Measurements from ENCODE around the gene C11orf54.

Gene C11orf54

DNA sequence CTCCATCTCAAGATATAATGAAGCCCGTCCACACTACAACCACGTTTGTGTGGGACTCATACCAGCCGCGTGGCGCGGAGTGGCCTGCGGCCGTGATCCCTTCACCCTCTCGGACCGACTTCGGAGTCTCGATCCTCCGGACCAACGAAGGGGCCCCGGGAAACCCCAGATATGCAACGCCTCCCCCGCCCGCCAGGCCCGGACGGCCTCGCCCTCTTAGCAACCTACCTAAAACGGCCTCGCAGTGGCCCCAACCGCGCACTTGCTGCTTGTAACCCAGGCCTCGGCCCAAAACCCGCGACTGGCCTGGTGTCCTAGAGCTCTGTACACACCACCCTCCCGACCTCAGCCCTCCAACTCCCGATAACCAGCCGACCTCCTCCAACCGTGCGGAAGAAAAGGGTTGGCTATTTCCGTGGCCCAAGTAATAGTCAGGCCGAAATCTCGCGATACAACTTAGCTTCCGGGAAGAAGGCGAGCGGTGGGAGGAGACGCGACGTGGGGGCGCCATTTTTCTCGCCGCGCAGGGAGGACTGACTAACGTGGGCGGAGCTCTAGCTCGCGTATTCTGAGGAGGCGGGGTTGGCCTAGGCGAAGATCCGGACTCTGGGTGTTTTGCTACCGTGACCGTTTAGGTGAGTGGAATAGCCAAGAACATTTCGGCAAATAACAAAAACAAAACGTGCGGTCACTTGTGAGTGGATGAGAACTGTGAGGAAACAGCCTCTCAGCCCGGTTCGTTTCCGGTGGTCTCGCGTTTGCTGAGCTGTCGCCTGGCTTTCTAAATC is at the start of gene C11orf54, which contains the start of gene TAF1D:
Gene C11orf54, plus strand, starts transcription at position 579 of the 788 bp plus-strand sequence. CDS start 5,722 bp downstream, outside the sequence.
Gene TAF1D, minus strand, starts transcription at position 402 of the 788 bp plus-strand sequence. CDS start 2,191 bp downstream, outside the sequence.
- DNase-seq: peak; percentile 92

DNA sequence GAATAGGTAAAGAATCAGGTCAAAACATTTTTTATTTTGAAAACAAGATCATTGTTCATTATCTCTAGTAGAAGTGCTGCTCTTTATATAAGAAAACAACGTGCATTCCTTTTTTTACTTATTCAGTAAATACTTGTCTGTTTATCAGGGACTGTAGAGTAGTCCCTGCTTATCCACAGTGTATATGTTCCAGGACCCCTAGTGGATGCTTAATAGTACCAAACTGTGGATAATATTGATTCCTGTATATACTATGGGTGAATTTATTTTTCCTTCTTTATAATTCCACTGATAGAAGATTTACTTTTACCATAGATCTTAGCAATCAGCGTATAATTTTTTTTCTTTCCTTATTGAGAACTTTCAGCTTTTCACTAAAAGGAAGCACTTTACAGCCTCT is 47.4 kb upstream of the C11orf54 start:
- no peak for DNase-seq

DNA sequence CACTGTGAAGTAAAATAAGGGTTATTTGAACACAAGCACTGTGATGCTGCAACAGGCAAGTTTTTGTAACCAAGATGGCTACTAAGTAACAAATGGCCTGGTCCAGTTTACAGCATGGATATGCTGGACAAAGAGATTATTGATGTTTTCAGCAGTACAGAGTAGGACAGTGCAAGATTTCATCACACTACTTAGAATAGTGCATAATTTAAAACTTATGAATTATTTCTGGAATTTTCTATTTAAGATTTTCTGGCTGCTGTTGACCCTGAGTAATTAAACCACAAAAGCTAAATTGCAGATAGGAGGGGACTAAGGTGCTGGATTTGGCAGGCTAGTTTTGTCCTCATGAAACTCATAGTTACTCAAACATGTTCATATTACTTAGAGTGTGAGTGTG is 46.9 kb upstream of the C11orf54 start:
- no peak for DNase-seq

DNA sequence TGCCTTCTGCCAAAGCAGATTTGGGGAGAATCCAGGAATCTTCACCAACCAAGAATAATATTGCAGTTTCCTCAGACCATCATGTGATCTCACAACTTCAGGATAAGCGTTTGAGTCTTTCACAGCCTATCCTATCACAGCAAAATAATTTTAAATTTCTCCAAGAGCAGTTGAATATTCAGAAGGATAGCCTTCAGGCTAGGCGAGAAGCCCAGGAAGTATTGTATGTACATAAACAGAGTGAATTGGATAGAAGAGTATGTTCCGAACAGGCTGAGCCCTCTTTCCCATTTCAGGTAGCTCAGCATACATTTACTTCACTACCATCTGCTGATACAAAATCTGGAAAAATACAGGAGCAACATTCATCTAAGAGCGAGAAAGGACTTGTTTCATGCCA is 43.9 kb upstream of the C11orf54 start:
- no peak for DNase-seq

DNA sequence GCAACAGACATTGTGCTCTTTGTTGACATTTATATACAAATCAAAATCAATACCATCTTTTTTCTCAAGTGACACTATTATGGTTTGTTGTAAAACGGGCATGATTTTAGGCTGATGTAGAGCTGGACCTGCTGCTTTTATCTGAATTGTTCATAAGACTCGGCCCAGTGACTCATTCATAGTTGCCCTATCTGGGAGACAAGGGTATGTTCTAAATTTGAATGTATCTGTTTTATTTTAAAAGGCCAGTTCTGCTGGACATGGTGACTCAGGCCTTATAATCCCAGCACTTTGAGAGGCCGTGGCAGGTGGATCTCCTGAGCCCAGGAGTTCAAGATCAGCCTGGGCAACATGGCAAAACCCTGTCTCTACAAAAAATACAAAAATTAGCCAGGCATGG is 40.6 kb upstream of the C11orf54 start:
- DNase-seq: no peak

DNA sequence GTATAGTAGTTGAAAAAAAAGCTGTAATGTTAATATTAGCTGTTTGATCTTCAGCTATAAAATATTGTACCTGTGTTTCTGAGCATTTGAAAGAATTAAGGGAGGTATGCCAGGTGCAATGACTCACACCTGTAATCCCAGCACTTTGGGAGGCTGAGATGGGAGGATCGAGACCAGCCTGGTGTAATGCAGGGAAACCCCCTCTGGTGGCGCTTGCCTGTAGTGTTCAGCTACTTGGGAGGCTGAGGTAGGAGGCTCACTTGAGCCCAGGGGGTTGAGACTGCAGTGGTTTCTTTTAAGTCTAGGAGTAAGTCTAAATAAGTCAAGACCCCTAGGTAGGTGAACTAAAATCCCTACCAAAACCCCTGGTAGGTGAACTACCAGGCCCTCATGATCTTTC is 37.2 kb upstream of the C11orf54 start:
- DNase-seq: no peak

DNA sequence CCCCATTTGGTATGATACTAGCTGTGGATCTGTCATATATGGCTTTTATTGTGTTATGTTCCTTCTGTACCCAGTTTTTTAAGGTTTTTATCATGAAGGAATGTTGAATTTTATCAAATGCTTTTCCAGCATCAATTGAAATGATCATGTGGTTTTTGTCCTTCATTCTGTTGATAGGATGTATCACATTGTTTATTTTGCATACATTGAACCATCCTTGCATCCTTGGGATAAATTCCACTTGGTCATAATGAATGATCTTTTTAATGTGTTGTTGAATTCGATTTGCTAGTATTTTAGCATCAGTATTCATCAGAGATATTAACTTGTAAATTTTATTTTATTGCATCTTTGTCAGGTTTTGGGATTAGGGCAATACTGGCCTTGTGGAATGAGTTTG is 31.2 kb upstream of the C11orf54 start:
- DNase-seq: no peak

DNA sequence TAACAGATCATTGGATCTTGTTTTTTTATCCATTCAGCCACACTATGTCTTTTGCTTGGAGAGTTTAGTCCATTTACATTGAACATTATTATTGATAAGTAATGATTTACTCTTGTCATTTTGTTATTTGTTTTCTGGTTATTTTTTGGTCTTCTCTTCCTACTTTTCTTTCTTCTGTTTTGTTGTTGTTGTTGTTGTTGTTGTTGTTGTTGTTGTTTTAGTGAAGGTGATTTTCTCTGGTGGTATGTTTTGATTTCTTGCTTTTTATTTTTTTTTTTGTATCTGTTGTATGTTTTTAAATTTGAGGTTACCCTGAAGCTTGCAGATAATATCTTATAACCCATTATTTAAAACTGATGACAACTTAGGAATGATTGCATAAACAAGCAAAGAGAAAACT is 28.8 kb upstream of the C11orf54 start:
- DNase-seq: no peak

DNA sequence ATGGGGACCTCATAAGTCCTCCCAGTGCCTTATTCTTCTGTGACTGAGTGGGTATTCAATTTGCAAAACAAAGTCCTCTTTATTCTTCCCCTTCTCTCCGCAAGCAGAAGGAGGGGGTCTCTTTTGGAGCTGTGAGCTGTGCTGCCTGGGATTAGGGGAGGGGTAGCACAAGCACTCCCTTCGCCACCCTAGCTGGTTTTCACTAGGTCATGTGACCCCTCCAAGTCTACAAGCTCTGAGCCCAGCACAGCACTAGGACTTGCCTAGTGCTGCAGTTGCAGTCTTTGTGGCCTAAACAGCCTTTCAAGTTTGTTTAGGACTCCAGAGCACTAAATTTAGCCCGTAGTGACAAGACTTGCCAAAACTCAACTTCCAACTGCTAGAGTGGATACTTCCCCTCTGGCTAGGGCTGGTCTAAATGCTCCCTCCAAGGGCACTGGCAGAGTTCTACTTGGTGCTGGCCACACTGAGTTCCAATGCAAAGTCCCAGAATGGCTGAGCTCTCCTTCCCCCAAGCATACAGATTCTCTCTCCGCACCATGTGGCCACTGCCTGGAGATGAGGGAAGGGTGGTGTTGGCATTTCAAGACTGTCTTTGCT is 25.6 kb upstream of the C11orf54 start:
- no peak for DNase-seq

DNA sequence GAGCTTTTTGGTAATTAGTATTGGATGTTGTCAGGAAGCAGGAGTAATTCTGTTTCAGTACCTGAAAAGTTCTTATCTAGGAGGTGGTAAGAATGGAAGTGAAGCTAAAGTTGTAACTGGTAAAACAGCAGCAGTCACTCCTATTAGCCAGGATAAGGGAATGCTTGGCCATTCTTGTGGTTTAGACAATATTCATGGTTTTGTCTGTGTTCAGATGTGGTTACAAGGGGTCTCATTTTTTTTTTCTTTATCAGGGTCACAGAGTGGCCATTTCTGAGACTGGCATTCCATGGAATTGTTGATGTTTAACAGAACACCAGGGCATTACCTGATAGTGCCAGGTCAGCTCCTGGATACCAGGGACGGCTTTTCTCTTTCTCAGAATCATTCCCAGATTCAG is 24.0 kb upstream of the C11orf54 start:
- DNase-seq: no peak

DNA sequence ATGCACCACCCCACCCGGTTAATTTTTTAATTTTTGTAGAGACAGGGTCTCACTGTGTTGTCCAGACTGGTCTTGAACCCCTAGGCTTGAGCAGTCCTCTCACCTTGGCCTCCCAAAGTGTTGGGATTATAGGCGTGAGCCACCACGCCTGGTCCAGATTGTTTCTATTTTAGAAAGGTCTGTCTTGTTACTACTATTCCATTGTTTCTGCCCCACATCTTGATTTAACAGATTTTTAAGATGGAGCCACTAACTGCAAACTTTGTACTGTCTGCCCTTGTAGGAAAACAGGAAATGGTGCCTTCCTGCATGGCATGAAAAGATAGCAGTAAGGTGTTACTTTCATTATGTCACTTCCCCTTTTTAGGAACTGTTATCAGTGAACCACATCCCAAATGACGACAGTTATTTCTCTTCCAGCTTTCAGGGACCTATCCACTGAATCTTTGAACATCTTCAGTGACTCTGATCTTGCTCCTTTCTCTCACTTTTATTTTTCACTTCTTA is 23.4 kb upstream of the C11orf54 start:
- no peak for DNase-seq

DNA sequence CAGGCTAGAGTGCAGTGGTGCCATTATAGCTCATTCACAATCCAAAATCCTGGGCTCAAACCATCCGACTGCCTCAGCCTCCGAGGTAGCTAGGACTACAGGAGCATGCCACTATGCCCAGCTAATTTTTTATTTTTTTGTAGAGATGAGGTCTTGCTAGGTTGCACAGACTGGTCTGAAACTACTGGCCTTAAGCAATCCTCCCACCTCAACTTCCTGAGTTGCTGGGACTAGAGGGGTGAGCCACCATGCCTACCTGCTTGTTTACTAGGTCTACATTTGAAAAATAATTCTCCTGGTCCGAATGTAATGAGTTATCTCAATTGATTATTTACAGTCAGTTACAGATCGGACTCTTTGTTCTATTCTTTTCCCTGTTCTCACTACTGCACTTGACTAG is 22.2 kb upstream of the C11orf54 start:
- DNase-seq: no peak

DNA sequence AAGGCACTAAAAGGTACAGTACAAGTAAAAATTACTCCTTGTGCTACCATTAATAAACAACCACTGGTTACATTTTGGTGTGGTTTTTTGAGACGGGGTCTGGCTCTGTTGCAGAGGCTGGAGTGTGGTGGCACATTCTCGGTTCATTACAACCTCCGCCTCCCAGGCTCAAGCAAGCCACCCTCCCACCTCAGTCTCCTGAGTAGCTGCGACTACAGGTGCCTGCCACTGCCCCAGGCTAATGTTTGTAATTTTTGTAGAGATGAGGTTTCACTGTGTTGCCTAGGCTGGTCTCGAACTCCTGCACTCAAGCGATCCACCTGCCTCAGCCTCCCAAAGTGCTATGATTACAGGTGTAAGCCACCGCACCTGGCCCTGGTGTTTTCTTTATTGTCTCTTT is 20.9 kb upstream of the C11orf54 start:
- no peak for DNase-seq

DNA sequence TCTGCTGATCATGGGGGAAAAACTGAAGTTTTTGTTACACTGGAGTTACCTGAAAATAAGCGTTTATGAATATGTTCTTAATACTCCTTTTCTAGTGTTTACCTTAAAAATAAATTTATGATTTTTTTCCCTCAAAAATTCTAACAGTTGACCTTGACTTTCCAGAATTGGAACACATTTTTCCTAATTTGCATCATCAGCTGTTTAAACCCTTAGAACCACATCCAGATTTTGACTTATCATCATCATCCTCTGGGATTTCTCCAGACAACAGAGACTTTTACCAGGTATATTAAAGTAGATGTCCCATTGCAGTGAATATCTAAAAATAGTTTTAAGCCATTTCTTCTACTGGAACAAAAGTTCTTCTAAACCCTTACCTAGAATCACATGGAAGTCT is 17.4 kb upstream of the C11orf54 start:
- no peak for DNase-seq

DNA sequence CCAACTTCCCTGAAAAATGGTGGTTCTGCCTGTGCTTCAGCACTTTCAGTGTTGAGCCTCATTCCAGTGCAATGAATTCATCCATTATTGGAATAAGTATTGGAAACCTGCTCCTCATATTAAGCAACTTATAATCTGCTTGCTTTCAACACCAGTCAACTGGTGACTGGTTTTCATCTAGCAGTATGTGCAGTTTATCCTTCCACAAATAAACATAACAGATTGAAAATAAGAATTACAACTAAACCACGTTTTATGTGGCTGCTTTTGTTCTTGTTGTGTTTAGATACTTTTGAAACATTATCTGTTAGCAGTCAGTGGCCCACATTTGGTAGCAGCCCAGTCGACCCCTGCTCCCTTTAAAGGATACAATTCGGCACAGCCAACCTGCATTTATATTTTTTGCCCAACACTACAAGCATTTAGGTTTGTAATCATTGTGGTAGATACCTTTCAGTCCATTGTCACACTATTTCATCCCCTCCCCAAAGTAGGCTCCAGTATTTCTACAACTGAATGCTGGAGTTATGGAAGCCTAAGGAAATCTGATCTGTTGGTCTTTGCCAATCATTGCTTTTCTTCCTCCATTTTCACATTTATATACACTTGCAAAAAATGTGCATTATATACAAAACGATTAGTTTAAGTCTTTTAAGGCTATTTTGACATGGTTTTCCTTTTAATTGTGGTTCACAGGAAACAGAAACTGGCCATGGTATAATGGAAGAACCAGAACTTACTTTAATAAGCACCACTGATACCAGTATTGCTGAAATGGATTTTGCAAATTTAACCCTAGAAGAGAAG is 13.3 kb upstream of the C11orf54 start:
- no peak for DNase-seq

DNA sequence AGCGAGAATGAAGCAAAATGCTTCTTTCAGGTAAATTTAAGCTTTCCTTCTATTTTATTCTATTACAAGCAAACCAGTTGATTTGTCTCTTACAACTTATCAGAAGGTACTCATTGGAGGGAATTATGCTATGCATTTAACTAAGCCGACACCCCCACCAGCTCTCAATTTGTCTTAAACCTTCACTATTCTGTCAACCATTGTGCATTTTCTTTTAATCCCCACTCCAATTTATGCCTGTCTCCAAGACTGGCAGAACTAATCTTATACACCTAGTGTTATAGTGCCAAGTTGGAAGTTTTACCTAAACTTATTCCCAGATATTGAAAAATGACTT is 12.7 kb upstream of the C11orf54 start:
- DNase-seq: no peak

DNA sequence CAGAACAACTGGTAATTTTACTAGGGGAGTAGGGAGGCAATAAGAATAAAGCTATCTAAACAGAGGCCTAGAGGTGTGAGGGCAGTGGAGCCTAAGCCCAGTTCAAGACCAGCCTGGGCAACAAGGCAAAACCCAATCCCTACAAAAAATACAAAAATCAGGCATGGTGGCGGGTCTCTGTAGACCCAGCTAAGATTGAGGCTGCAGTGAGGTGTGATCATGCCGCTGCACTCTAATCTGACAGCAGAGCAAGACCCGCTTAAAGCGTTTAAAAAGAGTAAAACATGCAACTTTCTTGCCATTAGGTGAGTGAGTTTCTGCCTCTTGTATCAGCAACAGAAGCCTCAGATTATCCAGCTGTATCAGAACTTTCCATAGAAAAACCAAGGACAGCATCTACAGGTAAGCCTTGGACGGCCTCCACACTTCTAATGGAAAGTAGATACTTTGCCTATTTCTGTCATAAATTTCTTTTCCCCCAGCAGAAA is 12.3 kb upstream of the C11orf54 start:
- no peak for DNase-seq

DNA sequence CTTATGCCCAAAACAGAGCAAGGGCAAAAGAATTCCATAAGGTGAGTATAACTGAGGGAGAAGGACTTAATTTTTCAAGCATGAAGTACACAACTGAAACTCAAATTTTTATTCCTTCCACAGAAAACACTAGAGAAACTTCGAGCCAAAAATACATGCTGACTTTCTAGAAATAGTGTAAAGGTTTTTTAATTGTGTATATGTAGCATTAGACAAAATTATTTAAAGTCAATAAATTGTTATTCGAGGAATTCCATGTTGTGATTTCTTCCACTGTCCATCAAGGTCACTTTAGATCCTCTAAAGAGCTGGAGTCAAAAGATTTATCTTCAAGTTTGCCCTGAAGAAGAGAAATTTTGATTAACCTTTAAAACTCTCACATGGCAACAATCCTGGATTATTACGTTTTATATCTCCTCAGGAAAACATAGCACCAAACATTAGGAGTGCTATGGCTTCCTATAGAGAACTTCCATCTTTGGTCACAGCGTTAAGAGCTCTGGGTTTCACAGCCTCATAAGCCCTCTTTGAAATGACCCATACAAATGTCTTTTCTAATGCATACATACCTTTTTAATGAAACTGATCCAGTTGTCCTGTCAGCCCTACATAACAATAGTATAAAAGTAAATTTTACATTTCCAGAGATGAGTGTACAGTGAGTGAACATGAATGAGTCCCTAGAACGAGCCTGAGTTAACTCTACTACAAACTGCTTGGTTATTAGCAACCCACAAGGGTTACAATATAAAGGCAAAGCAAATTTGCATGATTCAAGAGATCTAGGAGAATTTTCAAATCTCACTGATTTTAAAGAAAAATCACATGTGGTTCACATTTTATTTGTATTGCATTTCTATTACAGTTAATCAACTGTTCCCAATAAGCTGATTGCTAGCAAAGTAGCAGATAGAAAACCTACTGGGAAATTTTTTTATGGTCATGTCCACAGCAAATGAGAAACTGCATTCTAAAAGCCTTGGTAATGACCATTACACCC is 11.1 kb upstream of the C11orf54 start:
- DNase-seq: no peak

DNA sequence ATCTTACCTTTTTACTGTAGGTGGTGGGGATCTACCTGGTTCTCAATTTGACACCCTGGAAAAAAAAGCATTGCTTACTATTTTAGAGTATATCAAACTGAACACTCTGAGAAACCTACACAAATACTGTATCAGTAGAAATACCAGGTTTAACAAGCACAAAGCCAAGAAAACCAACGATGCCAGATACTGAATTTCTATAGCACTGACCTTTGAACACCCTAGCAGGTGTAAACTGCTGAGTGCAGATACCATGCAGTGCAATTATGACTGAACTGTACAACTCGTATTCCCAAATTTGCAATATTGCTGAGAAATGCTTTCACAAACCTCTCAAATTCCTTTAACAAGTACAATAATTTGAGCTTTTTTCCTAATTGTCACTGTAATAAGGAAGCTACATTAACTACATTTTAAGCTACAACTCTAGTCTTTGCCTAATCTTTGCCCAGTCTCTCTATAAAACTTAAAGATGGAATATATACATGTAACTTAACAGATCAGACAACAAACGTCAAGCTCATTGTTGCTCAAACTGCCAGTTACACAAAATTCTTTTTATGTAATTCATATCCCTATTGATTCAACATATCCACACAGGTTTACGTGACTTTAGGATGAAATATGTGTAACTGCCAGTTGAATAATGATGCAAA is 9.1 kb upstream of the C11orf54 start:
- DNase-seq: no peak

DNA sequence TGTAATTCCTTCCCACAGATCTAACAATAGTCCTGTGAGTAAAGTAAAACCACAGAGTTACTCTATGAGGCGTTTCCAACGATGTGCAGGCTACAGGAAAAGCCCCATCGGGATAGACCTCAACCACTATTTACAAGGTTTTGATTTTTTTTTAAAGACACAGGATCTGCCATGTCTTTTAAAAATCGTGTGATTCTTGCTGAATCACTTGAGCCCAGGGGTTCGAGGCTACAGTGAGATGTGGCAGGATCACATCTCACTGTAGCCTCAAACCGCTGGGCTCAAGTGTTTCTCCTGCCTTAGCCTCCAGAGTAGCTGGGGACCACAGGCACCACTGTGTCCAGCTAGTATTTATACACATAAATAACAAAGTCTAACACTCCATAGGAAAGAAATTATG is 8.0 kb upstream of the C11orf54 start:
- DNase-seq: no peak

DNA sequence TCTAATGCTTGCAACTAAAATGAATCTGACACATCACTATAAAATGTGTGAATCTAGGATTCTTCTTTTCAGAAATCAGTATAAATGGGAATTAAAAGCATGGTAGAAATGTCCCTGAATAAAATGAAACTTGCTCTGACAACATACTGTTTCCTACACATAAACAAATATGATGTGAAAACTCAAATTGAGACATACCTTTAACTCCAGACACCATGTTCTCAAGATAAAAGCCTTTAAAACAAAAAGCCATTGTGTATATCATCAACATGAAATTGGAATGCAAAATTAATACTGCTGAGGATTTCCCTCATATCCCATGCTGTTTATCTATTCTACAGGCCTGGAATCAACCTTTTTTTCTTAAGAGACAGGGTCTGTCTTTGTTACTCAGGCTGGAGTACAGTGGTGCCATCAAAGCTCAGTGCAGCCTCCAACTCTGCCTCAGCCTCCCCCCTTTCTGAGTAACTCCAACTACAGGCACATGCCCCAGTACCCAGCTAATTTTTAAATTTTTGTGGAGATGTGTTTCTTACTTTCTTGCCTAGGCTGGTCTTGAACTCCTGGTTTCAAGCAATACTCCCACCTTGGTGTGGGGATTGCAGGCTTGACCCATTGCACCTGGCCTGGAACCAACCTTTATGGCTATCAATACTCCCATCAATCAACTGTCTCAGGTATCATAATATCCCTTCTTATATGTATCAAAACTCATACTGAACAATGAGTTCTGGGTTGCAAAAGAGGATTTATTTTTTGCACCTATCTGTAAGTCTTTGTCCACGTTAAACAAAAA is 6.8 kb upstream of the C11orf54 start:
- no peak for DNase-seq
